MCF 10A (cell line): ENCODE data around the gene PCNX1. TPM values are rescaled to one million over a fixed set of nuclear protein-coding genes. Genes with fewer than 3 reads are reported as not detected.

Experiments used
- BruUV-seq: library from RNA; stranded (reverse); fragments of 400-500 nt; replicated peaks from 2 replicates; lab custom pipeline; 2021; lab: Mats Ljungman, UMichigan
- CTCF ChIA-PET: fragments of 300-600 bp; sonication (Branson Sonifier 250); formaldehyde crosslinking; extraction: SDS; loops from one replicate; lab custom pipeline; 2021; ENCODE audit warnings: antibody characterized with exemption, inconsistent platforms; lab: Yijun Ruan, JAX
- POLR2A ChIA-PET: fragments of 300-600, 350-650 bp; sonication (Branson Sonifier 250); formaldehyde crosslinking; extraction: SDS; loops from one replicate; lab custom pipeline; 2020; ENCODE audit warnings: antibody characterized with exemption, inconsistent platforms; lab: Yijun Ruan, JAX
- DNase-seq: peaks from one replicate; pipeline ENCODE4 v3.0.0-alpha.2; 2018; ENCODE audit not compliant: unreplicated experiment
- H3K27ac Mint-ChIP-seq: one replicate; pipeline ENCODE4 v1.8.0; 2022; ENCODE audit warnings: mild to moderate bottlenecking, low read depth, mixed read lengths; ENCODE audit not compliant: unreplicated experiment
- H3K27me3 Mint-ChIP-seq: one replicate; pipeline ENCODE4 v1.8.0; 2022; ENCODE audit warnings: mixed read lengths; ENCODE audit not compliant: insufficient read depth, unreplicated experiment
- H3K36me3 Mint-ChIP-seq: one replicate; pipeline ENCODE4 v1.8.0; 2022; ENCODE audit warnings: mild to moderate bottlenecking, moderate library complexity, mixed read lengths; ENCODE audit not compliant: insufficient read depth, unreplicated experiment
- H3K4me1 Mint-ChIP-seq: one replicate; pipeline ENCODE4 v1.8.0; 2022; ENCODE audit warnings: mixed read lengths; ENCODE audit not compliant: insufficient read depth, unreplicated experiment
- H3K4me3 Mint-ChIP-seq: one replicate; pipeline ENCODE4 v1.8.0; 2022; ENCODE audit warnings: mild to moderate bottlenecking, moderate library complexity, mixed read lengths; ENCODE audit not compliant: unreplicated experiment
- H3K9me3 Mint-ChIP-seq: one replicate; pipeline ENCODE4 v1.8.0; 2022; ENCODE audit warnings: mixed read lengths; ENCODE audit not compliant: unreplicated experiment
- intact Hi-C: fragments of 100-400 bp; cut with micrococcal nuclease; formaldehyde crosslinking; loops from 2 replicates; pipeline ENCODE4 v1.14.1; 2022
- total RNA-seq: library from RNA; stranded (reverse); gene quantifications from 2 replicates; pipeline ENCODE4 v1.2.3, GENCODE V29; 2022
- TF ChIP-seq, protein P1 (sequence below): fragments of 200-600 bp; IDR thresholded peaks from one replicate; pipeline ENCODE4 v1.8.0; 2022; ENCODE audit warnings: antibody characterized with exemption, mild to moderate bottlenecking; ENCODE audit not compliant: unreplicated experiment

The PCNX1 gene
- total RNA-seq, 1 experiment from 2014 or later: 55.6 TPM

GRCh38 chr14:70993931-70994330, 86.7 kb downstream of the PCNX1 start:
- no peaks in the 10 kb centered on the region for H3K4me1 Mint-ChIP-seq

DNA sequence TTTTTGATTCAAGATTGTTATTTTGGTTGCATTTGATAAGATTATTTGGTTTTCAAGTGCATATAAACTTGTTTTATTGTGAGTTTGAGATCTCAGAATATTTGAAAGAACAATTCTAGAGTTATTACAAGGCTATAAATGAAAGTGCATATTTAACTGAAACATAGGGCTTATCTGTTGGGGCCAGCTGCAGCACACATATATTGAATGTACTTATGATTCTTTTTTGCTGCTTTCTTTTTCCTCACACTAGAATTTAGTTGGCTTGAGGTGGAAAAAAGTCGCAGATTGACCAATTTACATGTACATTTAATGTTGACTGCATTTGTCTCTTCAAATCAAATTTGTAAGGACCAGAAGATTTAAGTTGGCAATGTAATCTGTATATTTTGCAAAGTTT, 88.0 kb downstream of the PCNX1 start:
- no TSS peak for BruUV-seq

More at GRCh38 chr14:70993931-70994330, 86.7 kb downstream of the PCNX1 start:
- DNase-seq: no peak
- CTCF ChIA-PET: no interaction called here
- POLR2A ChIA-PET: no interaction called here
- H3K27me3 Mint-ChIP-seq: no peaks in the 10 kb centered on the region
- H3K4me3 Mint-ChIP-seq: no peak overlapping the region
- H3K27ac Mint-ChIP-seq: no peak overlapping the region
- TF ChIP-seq, protein P1, sequence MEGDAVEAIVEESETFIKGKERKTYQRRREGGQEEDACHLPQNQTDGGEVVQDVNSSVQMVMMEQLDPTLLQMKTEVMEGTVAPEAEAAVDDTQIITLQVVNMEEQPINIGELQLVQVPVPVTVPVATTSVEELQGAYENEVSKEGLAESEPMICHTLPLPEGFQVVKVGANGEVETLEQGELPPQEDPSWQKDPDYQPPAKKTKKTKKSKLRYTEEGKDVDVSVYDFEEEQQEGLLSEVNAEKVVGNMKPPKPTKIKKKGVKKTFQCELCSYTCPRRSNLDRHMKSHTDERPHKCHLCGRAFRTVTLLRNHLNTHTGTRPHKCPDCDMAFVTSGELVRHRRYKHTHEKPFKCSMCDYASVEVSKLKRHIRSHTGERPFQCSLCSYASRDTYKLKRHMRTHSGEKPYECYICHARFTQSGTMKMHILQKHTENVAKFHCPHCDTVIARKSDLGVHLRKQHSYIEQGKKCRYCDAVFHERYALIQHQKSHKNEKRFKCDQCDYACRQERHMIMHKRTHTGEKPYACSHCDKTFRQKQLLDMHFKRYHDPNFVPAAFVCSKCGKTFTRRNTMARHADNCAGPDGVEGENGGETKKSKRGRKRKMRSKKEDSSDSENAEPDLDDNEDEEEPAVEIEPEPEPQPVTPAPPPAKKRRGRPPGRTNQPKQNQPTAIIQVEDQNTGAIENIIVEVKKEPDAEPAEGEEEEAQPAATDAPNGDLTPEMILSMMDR: no peak
- H3K36me3 Mint-ChIP-seq: peaks cover 27% of the 10 kb centered on the region
- intact Hi-C loops: no loop called here
- H3K9me3 Mint-ChIP-seq: no peaks in the 10 kb centered on the region
- BruUV-seq: no TSS peak

DNA sequence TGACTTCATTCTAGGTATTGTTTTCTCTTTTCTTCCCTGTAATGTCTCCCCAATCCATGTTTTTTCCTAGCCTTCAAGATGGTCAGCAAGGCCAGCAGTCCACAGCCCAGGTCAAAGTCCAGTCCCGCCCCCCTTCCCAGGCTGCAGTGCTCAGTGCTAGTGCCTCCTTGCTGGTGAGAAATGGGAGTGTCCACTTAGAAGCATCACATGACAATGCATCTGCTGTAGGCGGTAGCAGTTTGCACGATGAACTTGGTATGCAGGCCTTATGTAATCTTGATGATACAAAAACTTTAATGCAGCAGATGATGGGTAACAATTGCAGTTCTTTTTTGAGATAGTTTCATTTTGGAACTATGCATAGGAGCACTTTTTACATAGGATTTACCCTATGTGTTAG, 88.4 kb downstream of the PCNX1 start:
- intact Hi-C loops: no loop called here
- no TSS peak for BruUV-seq
- DNase-seq: peak; percentile 10
- CTCF ChIA-PET: no interaction called here
- Mint-ChIP-seq H3K36me3 (peaks cover 26% of the 10 kb centered on the region), H3K4me3 (no peak overlapping the region), H3K27me3 (no peaks in the 10 kb centered on the region), H3K9me3 (no peaks in the 10 kb centered on the region), H3K27ac (no peak overlapping the region), H3K4me1 (no peaks in the 10 kb centered on the region)
- POLR2A ChIA-PET: no interaction called here
- TF ChIP-seq, protein P1: no peak

More for the DNA sequence above, 88.0 kb downstream of the PCNX1 start:
- intact Hi-C loops: no loop called here
- H3K27me3 Mint-ChIP-seq: no peaks in the 10 kb centered on the region
- DNase-seq: no peak
- H3K4me3 Mint-ChIP-seq: no peak overlapping the region
- no peaks in the 10 kb centered on the region for H3K9me3 Mint-ChIP-seq
- TF ChIP-seq, protein P1: no peak
- no peaks in the 10 kb centered on the region for H3K4me1 Mint-ChIP-seq
- H3K36me3 Mint-ChIP-seq: peaks cover 26% of the 10 kb centered on the region
- no peak overlapping the region for H3K27ac Mint-ChIP-seq
- CTCF ChIA-PET: no interaction called here
- POLR2A ChIA-PET: no interaction called here

GRCh38 chr14:70999117-70999516, 91.9 kb downstream of the PCNX1 start:
- intact Hi-C loops: no loop called here
- no peaks in the 10 kb centered on the region for H3K27me3 Mint-ChIP-seq
- peaks cover 23% of the 10 kb centered on the region for H3K36me3 Mint-ChIP-seq
- no peak for DNase-seq
- BruUV-seq: no TSS peak
- TF ChIP-seq, protein P1: no peak
- no peak overlapping the region for H3K4me3 Mint-ChIP-seq
- H3K27ac Mint-ChIP-seq: no peak overlapping the region
- CTCF ChIA-PET: interaction anchor here (0.6 to 0.8 kb wide), 2 partner anchors 23 to 856 kb away, joined by 3 to 7 read pairs; no protein-coding TSS in a partner anchor
- H3K9me3 Mint-ChIP-seq: no peaks in the 10 kb centered on the region
- peaks cover 6% of the 10 kb centered on the region for H3K4me1 Mint-ChIP-seq
- POLR2A ChIA-PET: interaction anchor here (0.7 to 1.2 kb wide), 2 partner anchors 9 to 784 kb away, joined by 3 read pairs; no protein-coding TSS in a partner anchor
